ENCODE measurements around the gene DLGAP1.
"Not testable (repeated sequence)": the region's sequence is repeated elsewhere in the genome, so short reads cannot be mapped to it uniquely, and the experiment has no call there.

The DLGAP1 gene

GRCh38 chr18:4068552-4069158 is 386.5 kb downstream of the DLGAP1 start:
- peak; percentile 1 for DNase-seq

- no peak for DNase-seq
These were observed 391.6 kb downstream of the DLGAP1 start for GRCh38 chr18:4063545-4063944.

GRCh38 chr18:4060427-4061281 is 394.5 kb downstream of the DLGAP1 start:
- DNase-seq = no peak

GRCh38 chr18:4058179-4058578 is 396.9 kb downstream of the DLGAP1 start:
- no peak for DNase-seq

GRCh38 chr18:4040391-4041092 is 414.6 kb downstream of the DLGAP1 start:
- DNase-seq = no peak

GRCh38 chr18:4035521-4035920 is 419.6 kb downstream of the DLGAP1 start:
- no peak for DNase-seq

- DNase-seq = not testable (repeated sequence)
These were observed 420.3 kb downstream of the DLGAP1 start for GRCh38 chr18:4034815-4035214.

- DNase-seq = no peak
These were observed 428.6 kb downstream of the DLGAP1 start for GRCh38 chr18:4026542-4026941.

- no peak for DNase-seq
These were observed 430.4 kb downstream of the DLGAP1 start for GRCh38 chr18:4024702-4025101.

GRCh38 chr18:4022749-4023148 is 432.4 kb downstream of the DLGAP1 start:
- DNase-seq = not testable (repeated sequence)

- no peak for DNase-seq
These were observed 435.1 kb downstream of the DLGAP1 start for GRCh38 chr18:4020026-4020425.

GRCh38 chr18:4017480-4017879 is 437.6 kb downstream of the DLGAP1 start:
- peak; percentile 56 for DNase-seq

- no peak for DNase-seq
These were observed 438.6 kb downstream of the DLGAP1 start for GRCh38 chr18:4016391-4017049.

GRCh38 chr18:4007846-4008245 is 447.3 kb downstream of the DLGAP1 start:
- no peak for DNase-seq

- DNase-seq = no peak
These were observed 450.8 kb downstream of the DLGAP1 start for GRCh38 chr18:4004183-4004829.

GRCh38 chr18:3998698-3999333 is 456.3 kb downstream of the DLGAP1 start:
- DNase-seq = peak; percentile 28

GRCh38 chr18:3995476-3996102 is 459.5 kb downstream of the DLGAP1 start:
- no peak for DNase-seq

GRCh38 chr18:3993941-3994687 is 461.0 kb downstream of the DLGAP1 start:
- no peak for DNase-seq

GRCh38 chr18:3985664-3986063 is 469.4 kb downstream of the DLGAP1 start:
- DNase-seq = peak; percentile 76

GRCh38 chr18:3985020-3985419 is 470.1 kb downstream of the DLGAP1 start:
- no peak for DNase-seq
